Brain microvascular endothelial cell (primary cell): ENCODE measurements around the gene HRH3.
A peak's percentile ranks its signal among the peaks of the same experiment; 100 is the strongest.

Source experiments
- DNase-seq: peaks from one replicate; pipeline ENCODE4 v3.0.0-alpha.2; 2020
- H3K27ac ChIP-seq: fragments of 250-450 bp; sonication (Bioruptor Pico); 2 replicates; pipeline ENCODE4 v1.5.1; 2020; ENCODE audit warnings: mild to moderate bottlenecking, moderate library complexity
- H3K27me3 ChIP-seq: fragments of 250-450 bp; sonication (Bioruptor Pico); replicated peaks from 2 replicates; pipeline ENCODE4 v1.5.1; 2020; ENCODE audit warnings: mild to moderate bottlenecking
- H3K36me3 ChIP-seq: fragments of 250-450 bp; sonication (Bioruptor Pico); replicated peaks from 2 replicates; pipeline ENCODE4 v1.5.1; 2020; ENCODE audit warnings: mild to moderate bottlenecking
- H3K4me3 ChIP-seq: 2 replicates; pipeline ENCODE4 v1.5.1; 2011; ENCODE audit warnings: low read depth, mild to moderate bottlenecking, control low read depth, low read length, moderate library complexity
- CTCF ChIP-seq: IDR thresholded peaks from 2 replicates; pipeline ENCODE4 v1.5.1; 2011; ENCODE audit warnings: low read depth, mild to moderate bottlenecking, moderate library complexity, low read length, control low read depth, inconsistent platforms; ENCODE audit errors: missing control alignments
- in situ Hi-C: cut with HindIII; loops from 2 replicates; pipeline ENCODE4 v1.10.0; 2017; ENCODE audit warnings: low sequenced_read_pairs, low pct_ligation_motif_present

HRH3 gene

DNA sequence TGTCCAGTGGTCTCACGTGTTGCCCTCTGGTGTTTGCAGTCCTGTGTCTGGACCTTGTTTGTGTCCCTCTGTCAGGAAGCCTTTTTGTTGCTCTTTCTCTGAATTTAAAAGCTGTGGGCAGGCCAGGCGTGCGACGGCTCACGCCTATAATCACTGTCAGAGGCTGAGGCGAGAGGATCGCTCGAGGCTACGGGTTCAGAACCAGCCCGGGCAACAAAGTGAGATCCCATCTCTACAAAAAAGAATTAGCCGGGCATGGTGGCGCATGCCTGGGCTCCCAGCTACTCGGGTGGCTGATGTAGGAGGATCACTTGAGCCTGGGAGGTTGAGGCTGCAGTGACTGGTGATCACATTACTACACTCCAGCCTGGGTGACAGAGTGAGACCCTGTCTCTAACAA lies 46.8 kb upstream of the HRH3 start:
- DNase-seq: no peak

DNA sequence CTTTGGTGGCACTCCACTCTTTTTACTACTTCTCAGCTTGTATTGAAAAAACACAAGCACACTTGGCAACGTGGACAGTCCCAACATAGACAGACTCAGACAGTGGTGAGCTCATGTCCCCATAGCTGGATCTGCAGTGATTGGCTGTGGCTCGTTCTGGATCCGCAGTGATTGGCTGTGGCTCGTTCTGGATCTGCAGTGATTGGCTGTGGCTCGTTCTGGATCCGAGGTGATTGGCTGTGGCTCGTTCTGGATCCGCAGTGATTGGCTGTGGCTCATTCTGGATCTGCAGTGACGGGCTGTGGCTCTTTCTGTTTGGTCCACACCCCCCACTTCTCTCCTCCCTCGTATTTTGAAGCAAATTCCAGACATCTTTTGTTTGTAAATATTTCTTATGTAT lies 46.3 kb upstream of the HRH3 start:
- Histone ChIP-seq H3K36me3 (peaks cover 31% of the 10 kb centered on the region), H3K27me3 (no peaks in the 10 kb centered on the region)

More for the DNA sequence above, 46.8 kb upstream of the HRH3 start:
- Histone ChIP-seq H3K36me3 (peaks cover 27% of the 10 kb centered on the region), H3K27ac (no peak overlapping the region), H3K4me3 (no peak overlapping the region), H3K27me3 (no peaks in the 10 kb centered on the region)
- in situ Hi-C loops: no loop called here
- TF ChIP-seq CTCF: no peak

GRCh38 chr20:62265365-62265764 lies 45.3 kb upstream of the HRH3 start:
- no peak for TF ChIP-seq CTCF
- in situ Hi-C loops: no loop called here
- Histone ChIP-seq H3K27ac (no peak overlapping the region), H3K4me3 (no peak overlapping the region), H3K36me3 (peaks cover 39% of the 10 kb centered on the region), H3K27me3 (no peaks in the 10 kb centered on the region)
- DNase-seq: no peak

More for the DNA sequence above, 46.3 kb upstream of the HRH3 start:
- in situ Hi-C loops: no loop called here
- peak; percentile 10 for DNase-seq
- no peak for TF ChIP-seq CTCF
- H3K4me3 ChIP-seq: no peak overlapping the region
- H3K27ac ChIP-seq: no peak overlapping the region

DNA sequence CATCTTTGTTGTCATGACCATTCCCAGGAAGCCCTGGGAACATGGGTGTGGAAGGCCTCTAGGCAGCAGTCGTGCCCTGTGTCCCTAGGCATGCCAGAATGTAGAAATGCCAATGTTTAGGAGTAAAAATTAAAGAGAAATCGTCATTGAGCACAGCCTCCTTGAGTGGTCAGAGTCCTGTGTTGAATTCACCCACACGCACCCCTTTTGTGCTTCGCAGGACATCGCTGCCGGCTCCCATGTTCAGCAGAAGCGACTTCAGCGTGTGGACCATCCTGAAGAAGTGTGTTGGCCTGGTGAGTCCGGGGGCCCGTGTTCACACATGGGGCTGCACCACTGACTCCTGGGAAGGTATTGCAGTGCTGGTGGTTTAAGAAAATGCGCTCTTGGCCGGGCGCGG lies 43.3 kb upstream of the HRH3 start:
- no peak overlapping the region for H3K27ac ChIP-seq
- H3K27me3 ChIP-seq: no peaks in the 10 kb centered on the region
- no peak for TF ChIP-seq CTCF
- peaks cover 48% of the 10 kb centered on the region for H3K36me3 ChIP-seq
- H3K4me3 ChIP-seq: no peak overlapping the region
- in situ Hi-C loops: no loop called here
- DNase-seq: no peak

GRCh38 chr20:62262064-62262463 lies 42.0 kb upstream of the HRH3 start:
- H3K27me3 ChIP-seq: no peaks in the 10 kb centered on the region
- no peak overlapping the region for H3K27ac ChIP-seq
- no peak overlapping the region for H3K4me3 ChIP-seq
- in situ Hi-C loops: no loop called here
- H3K36me3 ChIP-seq: peaks cover 48% of the 10 kb centered on the region
- TF ChIP-seq CTCF: no peak
- no peak for DNase-seq

DNA sequence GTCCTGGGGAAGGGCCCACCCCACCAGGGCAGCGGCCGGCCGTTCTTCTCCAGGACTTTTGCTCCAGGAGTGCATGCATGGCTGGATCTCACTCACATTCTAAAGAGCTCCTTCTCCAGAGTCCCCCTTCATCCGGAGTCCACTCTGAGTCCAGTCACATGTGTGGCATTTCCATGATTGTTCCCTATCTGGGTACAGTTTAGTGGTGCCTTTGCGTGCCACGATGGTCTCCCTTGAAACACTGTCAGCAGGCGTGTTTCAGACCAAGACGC lies 39.2 kb upstream of the HRH3 start:
- no peak overlapping the region for H3K4me3 ChIP-seq
- TF ChIP-seq CTCF: no peak
- in situ Hi-C loops: no loop called here
- H3K27ac ChIP-seq: no peak overlapping the region
- no peaks in the 10 kb centered on the region for H3K27me3 ChIP-seq
- H3K36me3 ChIP-seq: peaks cover 40% of the 10 kb centered on the region
- no peak for DNase-seq
